Skeletal muscle tissue (tissue), 4 donors: ENCODE data around the gene GPC6. TPM values are rescaled to one million over a fixed set of nuclear protein-coding genes. Genes with fewer than 3 reads are reported as not detected.

ENCODE experiments used
- H3K27ac ChIP-seq: one replicate; pipeline ENCODE4 v1.7.0; 2013; ENCODE audit warnings: mild to moderate bottlenecking, low read depth, low read length, inconsistent platforms
- H3K27me3 ChIP-seq, 3 donors: one replicate each; pipeline ENCODE4 v1.7.0; 2013; ENCODE audit warnings: low read length in 3 of 3; ENCODE audit not compliant: control insufficient read depth in 3 of 3, insufficient read depth in 3 of 3
- H3K36me3 ChIP-seq, 3 donors: one replicate each; pipeline ENCODE4 v1.7.0; 2013; ENCODE audit warnings: low read length in 3 of 3; ENCODE audit not compliant: control insufficient read depth in 3 of 3, insufficient read depth in 3 of 3
- H3K4me1 ChIP-seq, 3 donors: one replicate each; pipeline ENCODE4 v1.7.0; 2013; ENCODE audit warnings: low read length in 3 of 3, mild to moderate bottlenecking in 3 of 3; ENCODE audit not compliant: control insufficient read depth in 3 of 3, insufficient read depth in 3 of 3
- H3K4me3 ChIP-seq, 3 donors: one replicate each; pipeline ENCODE4 v1.7.0; 2013; ENCODE audit warnings: low read length in 3 of 3
- H3K9ac ChIP-seq, 3 donors: one replicate each; pipeline ENCODE4 v1.7.0; 2013; ENCODE audit warnings: low read length in 3 of 3, mild to moderate bottlenecking in 3 of 3, moderate library complexity in 2 of 3, low read depth in 1 of 3
- H3K9me3 ChIP-seq, 3 donors: one replicate each; pipeline ENCODE4 v1.7.0; 2013; ENCODE audit warnings: low read length in 3 of 3; ENCODE audit not compliant: control insufficient read depth in 3 of 3
- total RNA-seq: library from RNA; depleted of rRNA; stranded (reverse); fragments of >200 nt; gene quantifications from one replicate; pipeline ENCODE4 v1.2.3, GENCODE V29; 2014
- donor health status: Osteomylitis.

GPC6 gene
- total RNA-seq, 1 donor from 2014 or later, result 7.8 TPM

DNA sequence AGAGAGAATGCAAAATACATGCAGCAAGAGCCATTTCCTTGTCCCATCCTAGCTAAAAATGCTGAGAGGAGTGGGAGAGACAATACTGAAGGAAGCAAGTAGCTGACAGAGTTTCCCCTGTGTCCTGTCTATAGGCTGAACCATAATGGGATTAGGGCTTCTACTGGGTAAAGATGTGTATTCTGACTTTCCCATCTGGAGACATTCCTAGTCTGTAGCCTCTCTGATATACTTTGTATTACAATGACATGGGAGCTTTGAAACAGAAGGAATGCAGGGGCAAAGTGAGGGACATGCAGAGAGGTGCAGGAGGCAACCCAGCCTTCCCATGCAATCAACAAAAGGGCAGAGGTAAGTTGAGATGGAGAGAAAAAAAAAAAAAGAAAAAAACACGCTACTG lies 10.5 kb upstream of the GPC6 start:
- Histone ChIP-seq H3K27ac (no peak overlapping the region), H3K27me3 (no peaks in the 10 kb centered on the region), H3K9me3 (no peaks in the 10 kb centered on the region), H3K4me3 (no peak overlapping the region), H3K4me1 (no peaks in the 10 kb centered on the region), H3K36me3 (no peaks in the 10 kb centered on the region), H3K9ac (no peak overlapping the region)

DNA sequence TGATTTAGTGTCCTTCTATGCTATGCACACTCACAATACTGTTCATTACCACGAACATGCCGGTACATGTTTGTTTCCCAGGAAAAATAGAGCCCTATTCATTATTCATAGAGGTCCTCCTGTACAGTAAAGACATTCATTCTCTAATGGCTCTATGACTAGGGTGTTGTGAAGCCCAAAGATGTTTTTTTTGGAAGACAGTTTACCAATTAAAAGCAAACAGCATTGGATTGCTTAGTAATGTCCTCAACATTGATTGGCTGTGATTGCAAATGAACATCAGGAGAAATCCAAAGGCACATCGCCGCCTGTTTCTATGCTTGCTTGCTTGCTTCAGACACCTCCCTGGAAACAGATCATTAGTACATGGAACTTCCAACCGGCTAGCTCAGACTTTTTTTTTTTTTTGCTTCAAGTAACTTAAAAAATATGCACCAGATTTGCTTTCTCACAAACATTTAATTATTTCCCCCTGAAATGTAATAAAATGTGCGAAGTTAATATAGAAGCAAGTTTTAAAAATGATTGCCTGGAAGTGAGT lies 8.8 kb upstream of the GPC6 start:
- Histone ChIP-seq H3K4me1 (no peaks in the 10 kb centered on the region), H3K27ac (no peak overlapping the region), H3K27me3 (no peaks in the 10 kb centered on the region), H3K4me3 (no peak overlapping the region), H3K36me3 (no peaks in the 10 kb centered on the region), H3K9ac (no peak overlapping the region), H3K9me3 (no peaks in the 10 kb centered on the region)

DNA sequence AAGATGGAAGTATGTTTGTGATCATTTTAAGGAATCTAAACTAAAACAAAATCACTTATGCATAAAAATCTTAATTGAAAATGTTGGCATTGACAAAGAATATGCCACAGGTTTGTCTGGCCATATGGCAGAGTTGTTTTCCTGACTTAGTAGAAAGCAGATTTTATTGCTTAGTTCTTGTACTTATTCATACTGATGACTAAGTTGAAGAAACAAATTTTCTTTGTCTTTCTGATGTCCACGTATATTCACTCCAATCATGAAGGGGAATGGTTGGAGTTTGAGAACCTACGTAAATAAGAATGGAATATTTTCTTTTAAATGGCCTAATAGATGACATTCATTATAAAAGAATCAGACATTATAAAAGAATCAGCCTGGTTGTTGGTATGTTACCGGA lies 8.0 kb upstream of the GPC6 start:
- Histone ChIP-seq H3K9ac (no peak overlapping the region), H3K36me3 (no peaks in the 10 kb centered on the region), H3K4me3 (no peak overlapping the region), H3K4me1 (no peaks in the 10 kb centered on the region), H3K27ac (no peak overlapping the region), H3K9me3 (no peaks in the 10 kb centered on the region), H3K27me3 (no peaks in the 10 kb centered on the region)

DNA sequence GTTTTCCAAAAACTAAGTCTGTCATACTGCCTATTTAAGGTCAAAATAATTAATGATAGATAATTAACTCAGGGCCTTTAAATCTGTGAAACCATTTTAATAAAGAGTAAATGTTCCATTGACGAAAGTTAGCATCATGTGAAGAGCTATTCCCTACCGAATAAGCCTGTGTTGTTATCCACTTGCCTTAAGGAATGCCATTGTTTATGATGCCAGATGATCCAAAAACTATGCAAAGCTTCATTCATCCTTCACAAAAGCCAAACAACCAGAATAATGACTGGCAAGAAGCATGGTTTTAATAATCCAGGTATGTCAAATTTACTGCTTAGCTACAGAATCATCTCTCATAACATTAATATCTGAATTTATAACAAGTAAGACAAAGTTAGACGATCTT lies 6.5 kb upstream of the GPC6 start:
- H3K27me3 ChIP-seq, result no peaks in the 10 kb centered on the region
- no peaks in the 10 kb centered on the region for H3K9me3 ChIP-seq
- H3K4me1 ChIP-seq, result no peaks in the 10 kb centered on the region
- no peak overlapping the region for H3K9ac ChIP-seq
- no peaks in the 10 kb centered on the region for H3K36me3 ChIP-seq
- no peak overlapping the region for H3K4me3 ChIP-seq
- no peak overlapping the region for H3K27ac ChIP-seq

GRCh38 chr13:93222976-93223375 lies 3.6 kb upstream of the GPC6 start:
- H3K36me3 ChIP-seq, result no peaks in the 10 kb centered on the region
- H3K4me3 ChIP-seq, result no peak overlapping the region
- peaks cover 7 to 19% (median 13%) of the 10 kb centered on the region in 3 donors for H3K27me3 ChIP-seq
- H3K4me1 ChIP-seq, result peaks cover 0 to 6% (median 0%) of the 10 kb centered on the region in 3 donors
- no peak overlapping the region for H3K9ac ChIP-seq
- H3K9me3 ChIP-seq, result no peaks in the 10 kb centered on the region
- H3K27ac ChIP-seq, result no peak overlapping the region

GRCh38 chr13:93224535-93224934 lies 2.1 kb upstream of the GPC6 start:
- Histone ChIP-seq H3K27ac (no peak overlapping the region), H3K27me3 (peaks cover 14 to 27% (median 15%) of the 10 kb centered on the region in 3 donors), H3K4me1 (peaks cover 3 to 6% (median 5%) of the 10 kb centered on the region in 3 donors), H3K4me3 (no peak overlapping the region), H3K9ac (no peak overlapping the region), H3K36me3 (no peaks in the 10 kb centered on the region), H3K9me3 (no peaks in the 10 kb centered on the region)

DNA sequence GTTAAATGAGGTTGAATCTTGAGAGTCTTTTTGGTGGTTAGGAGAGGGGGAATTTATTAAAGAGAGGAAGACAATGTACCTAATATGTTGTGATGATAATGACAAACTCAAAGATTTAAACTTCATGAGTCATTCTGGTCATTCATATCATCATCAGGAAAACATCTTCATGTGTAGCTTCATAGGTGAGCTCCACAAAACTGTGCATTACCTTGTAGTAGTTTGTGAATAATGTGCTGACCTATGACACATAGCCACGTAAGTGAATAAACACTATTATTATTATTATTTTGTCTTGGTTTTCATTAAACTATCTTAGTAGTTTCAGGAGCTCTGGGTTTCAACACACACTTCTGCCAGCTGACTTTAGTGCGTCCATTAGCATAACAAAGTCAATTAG lies 997 bp upstream of the GPC6 start:
- Histone ChIP-seq H3K9me3 (no peaks in the 10 kb centered on the region), H3K4me3 (no peak overlapping the region), H3K4me1 (peaks cover 3 to 6% (median 5%) of the 10 kb centered on the region in 3 donors), H3K9ac (no peak overlapping the region), H3K36me3 (no peaks in the 10 kb centered on the region), H3K27me3 (peaks cover 14 to 27% (median 15%) of the 10 kb centered on the region in 3 donors), H3K27ac (no peak overlapping the region)

DNA sequence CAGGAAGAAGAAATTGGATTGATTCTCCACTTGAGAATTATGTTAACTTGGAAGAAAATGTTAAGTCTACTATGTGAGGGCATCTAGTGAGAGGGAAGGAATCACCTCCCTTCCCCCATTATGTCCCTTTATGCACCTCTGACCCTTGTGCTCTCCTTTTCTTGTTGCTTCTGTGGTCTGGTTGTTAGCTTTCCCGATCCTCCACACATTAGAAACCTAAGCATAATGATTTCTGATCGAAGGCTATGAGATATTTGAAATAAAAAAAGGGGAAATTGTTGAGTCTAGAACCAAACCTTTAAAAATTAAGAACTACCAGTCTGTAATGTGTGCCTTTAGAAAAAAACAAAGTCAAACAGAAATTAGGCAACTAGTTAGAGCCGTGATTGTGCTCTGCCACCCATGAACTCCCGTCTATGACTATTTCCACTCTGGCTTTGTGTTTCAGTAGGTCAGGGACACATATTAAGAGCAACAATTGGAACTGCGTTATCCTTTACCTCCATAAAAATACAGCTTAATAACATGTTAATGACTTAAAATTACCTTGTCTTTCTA lies 463 bp upstream of the GPC6 start:
- no peak overlapping the region for H3K9ac ChIP-seq
- no peaks in the 10 kb centered on the region for H3K36me3 ChIP-seq
- no peak overlapping the region for H3K27ac ChIP-seq
- peaks cover 3 to 6% (median 5%) of the 10 kb centered on the region in 3 donors for H3K4me1 ChIP-seq
- H3K9me3 ChIP-seq, result no peaks in the 10 kb centered on the region
- peaks cover 14 to 27% (median 15%) of the 10 kb centered on the region in 3 donors for H3K27me3 ChIP-seq
- peak overlapping the region; percentile 65 to 70 (median 70) for H3K4me3 ChIP-seq

GRCh38 chr13:93227280-93227877 lies 772 bp downstream of the GPC6 start:
- Histone ChIP-seq H3K9me3 (no peaks in the 10 kb centered on the region), H3K27me3 (peaks cover 14 to 27% (median 15%) of the 10 kb centered on the region in 3 donors), H3K36me3 (no peaks in the 10 kb centered on the region), H3K9ac (peak overlapping the region in 2 of 3 donors; percentile 32 to 33), H3K4me3 (peak overlapping the region; percentile 65 to 70 (median 70)), H3K27ac (no peak overlapping the region), H3K4me1 (peaks cover 3 to 6% (median 5%) of the 10 kb centered on the region in 3 donors)

- Histone ChIP-seq H3K36me3 (no peaks in the 10 kb centered on the region), H3K4me1 (peaks cover 3 to 6% (median 5%) of the 10 kb centered on the region in 3 donors), H3K4me3 (peak overlapping the region; percentile 65 to 70 (median 70)), H3K27ac (peak overlapping the region; percentile 56), H3K27me3 (peaks cover 14 to 27% (median 15%) of the 10 kb centered on the region in 3 donors), H3K9me3 (no peaks in the 10 kb centered on the region), H3K9ac (peak overlapping the region; percentile 43 to 68 (median 45))
Measured at GRCh38 chr13:93227878-93228642, 1.5 kb downstream of the GPC6 start.
